HEK293 (cell line): ENCODE measurements around the gene HHIP.

Experiments used
- CTCF ChIA-PET: fragments of 350-600 bp; formaldehyde crosslinking; extraction: SDS; loops from one replicate; lab custom pipeline; 2021; ENCODE audit warnings: antibody characterized with exemption; lab: Yijun Ruan, JAX
- POLR2A ChIA-PET: fragments of 300-600 bp; formaldehyde crosslinking; extraction: SDS; loops from one replicate; lab custom pipeline; 2020; ENCODE audit warnings: antibody characterized with exemption, inconsistent platforms; lab: Yijun Ruan, JAX
- H3K27ac ChIP-seq: fragments of 200-500 bp; sonication (Bioruptor generic); 2 replicates; pipeline ENCODE4 v1.5.1; 2014; ENCODE audit warnings: low read depth, low read length, control low read depth, inconsistent platforms; ENCODE audit errors: extremely low read depth
- H3K36me3 ChIP-seq, 2 experiments: fragments of 200-500 bp in 1 of 2; sonication (Bioruptor generic) in 1 of 2; 1 replicate in 1 of 2; 2 replicates in 1 of 2; pipeline ENCODE4 v1.5.1; 2014 to 2017; ENCODE audit warnings: inconsistent platforms in 2 of 2, low read length in 2 of 2; ENCODE audit not compliant: control insufficient read depth in 2 of 2, insufficient read depth in 1 of 2
- H3K4me1 ChIP-seq: fragments of 200-500 bp; sonication (Bioruptor generic); 2 replicates; pipeline ENCODE4 v1.5.1; 2014; ENCODE audit warnings: mild to moderate bottlenecking, low read length, inconsistent platforms; ENCODE audit not compliant: control insufficient read depth, insufficient read depth
- H3K4me3 ChIP-seq: 2 replicates; pipeline ENCODE4 v1.5.1; 2011; ENCODE audit warnings: low read depth, mild to moderate bottlenecking, control low read depth, low read length, moderate library complexity
- H3K9me3 ChIP-seq: fragments of 200-500 bp; sonication (Bioruptor generic); 2 replicates; pipeline ENCODE4 v1.5.1; 2014; ENCODE audit warnings: low read depth, low read length, inconsistent platforms; ENCODE audit not compliant: control insufficient read depth, insufficient read depth
- BCL11B ChIP-seq: fragments of 450-650 bp; formaldehyde crosslinking; IDR thresholded peaks from 2 replicates; pipeline ENCODE4 v1.5.1; 2016; ENCODE audit warnings: low read depth, missing biosample characterization, missing genetic modification characterization
- GLI4 ChIP-seq: fragments of 450-650 bp; formaldehyde crosslinking; IDR thresholded peaks from 2 replicates; pipeline ENCODE4 v1.5.1; 2016; ENCODE audit warnings: missing biosample characterization, missing genetic modification characterization
- HOXC10 ChIP-seq: sonication (generic); formaldehyde crosslinking; IDR thresholded peaks from 2 replicates; pipeline ENCODE4 v1.8.1; 2023; ENCODE audit warnings: mild to moderate bottlenecking, missing genetic modification reagents
- KLF7 ChIP-seq: fragments of 450-650 bp; formaldehyde crosslinking; IDR thresholded peaks from 2 replicates; pipeline ENCODE4 v1.5.1; 2016; ENCODE audit warnings: missing biosample characterization, missing genetic modification characterization, borderline replicate concordance
- MZF1 ChIP-seq: fragments of 450-650 bp; formaldehyde crosslinking; IDR thresholded peaks from 2 replicates; pipeline ENCODE4 v1.5.1; 2017; ENCODE audit warnings: missing biosample characterization, missing genetic modification characterization, borderline replicate concordance
- TCF7L2 ChIP-seq: IDR thresholded peaks from 2 replicates; pipeline ENCODE4 v1.6.1; 2011; ENCODE audit warnings: low read depth, mild to moderate bottlenecking, inconsistent platforms, low read length, moderate library complexity, borderline replicate concordance
- ZBTB17 ChIP-seq: fragments of 450-650 bp; formaldehyde crosslinking; IDR thresholded peaks from 2 replicates; pipeline ENCODE4 v1.5.1; 2016; ENCODE audit warnings: missing biosample characterization, missing genetic modification characterization
- ZBTB20 ChIP-seq: fragments of 450-650 bp; formaldehyde crosslinking; IDR thresholded peaks from 2 replicates; pipeline ENCODE4 v1.5.1; 2016; ENCODE audit warnings: missing biosample characterization, missing genetic modification characterization
- ZBTB8A ChIP-seq: fragments of 450-650 bp; formaldehyde crosslinking; IDR thresholded peaks from 2 replicates; pipeline ENCODE4 v1.5.1; 2016; ENCODE audit warnings: missing biosample characterization, missing genetic modification characterization
- ZIC2 ChIP-seq: fragments of 450-650 bp; formaldehyde crosslinking; IDR thresholded peaks from 2 replicates; pipeline ENCODE4 v1.5.1; 2016; ENCODE audit warnings: missing biosample characterization, missing genetic modification characterization
- ZNF10 ChIP-seq: fragments of 450-650 bp; formaldehyde crosslinking; IDR thresholded peaks from 2 replicates; pipeline ENCODE4 v1.5.1; 2017; ENCODE audit warnings: missing biosample characterization, missing genetic modification characterization
- ZNF155 ChIP-seq: fragments of 450-650 bp; formaldehyde crosslinking; IDR thresholded peaks from 2 replicates; pipeline ENCODE4 v1.5.1; 2016; ENCODE audit warnings: missing biosample characterization, missing genetic modification characterization
- ZNF23 ChIP-seq: fragments of 450-650 bp; formaldehyde crosslinking; IDR thresholded peaks from 2 replicates; pipeline ENCODE4 v1.5.1; 2016; ENCODE audit warnings: missing biosample characterization, missing genetic modification characterization, borderline replicate concordance
- ZNF335 ChIP-seq: fragments of 450-650 bp; formaldehyde crosslinking; conservative IDR thresholded peaks from 2 replicates; pipeline ENCODE4 v1.5.1; 2016; ENCODE audit warnings: missing biosample characterization, missing genetic modification characterization
- ZNF341 ChIP-seq: fragments of 450-650 bp; formaldehyde crosslinking; IDR thresholded peaks from 2 replicates; pipeline ENCODE4; 2016; ENCODE audit warnings: low read depth, missing biosample characterization, missing genetic modification characterization
- ZNF354C ChIP-seq: fragments of 450-650 bp; formaldehyde crosslinking; IDR thresholded peaks from 2 replicates; pipeline ENCODE4 v1.5.1; 2016; ENCODE audit warnings: missing biosample characterization, missing genetic modification characterization, low read depth, borderline replicate concordance
- ZNF391 ChIP-seq: fragments of 450-650 bp; formaldehyde crosslinking; IDR thresholded peaks from 2 replicates; pipeline ENCODE4 v1.5.1; 2016; ENCODE audit warnings: low read depth, missing biosample characterization, missing genetic modification characterization, borderline replicate concordance
- ZNF394 ChIP-seq: fragments of 450-650 bp; formaldehyde crosslinking; IDR thresholded peaks from 2 replicates; pipeline ENCODE4 v1.5.1; 2016; ENCODE audit warnings: missing biosample characterization, missing genetic modification characterization, mild to moderate bottlenecking, moderate library complexity, borderline replicate concordance
- ZNF416 ChIP-seq: fragments of 450-650 bp; formaldehyde crosslinking; IDR thresholded peaks from 2 replicates; pipeline ENCODE4 v1.5.1; 2016; ENCODE audit warnings: missing biosample characterization, missing genetic modification characterization
- ZNF530 ChIP-seq: fragments of 450-650 bp; formaldehyde crosslinking; IDR thresholded peaks from 2 replicates; pipeline ENCODE4 v1.5.1; 2016; ENCODE audit warnings: low read depth, missing biosample characterization, missing genetic modification characterization
- ZNF561 ChIP-seq: fragments of 450-650 bp; IDR thresholded peaks from 2 replicates; pipeline ENCODE4 v1.5.1; 2018; ENCODE audit warnings: missing biosample characterization, missing genetic modification characterization, borderline replicate concordance
- ZNF658 ChIP-seq: fragments of 450-650 bp; formaldehyde crosslinking; IDR thresholded peaks from 2 replicates; pipeline ENCODE4; 2016; ENCODE audit warnings: missing biosample characterization, missing genetic modification characterization
- ZNF837 ChIP-seq: fragments of 450-650 bp; formaldehyde crosslinking; IDR thresholded peaks from 2 replicates; pipeline ENCODE4 v1.5.1; 2016; ENCODE audit warnings: missing biosample characterization, missing genetic modification characterization
- ZSCAN30 ChIP-seq: fragments of 450-650 bp; IDR thresholded peaks from 2 replicates; pipeline ENCODE4 v1.5.1; 2018; ENCODE audit warnings: missing biosample characterization, mild to moderate bottlenecking, missing genetic modification characterization, moderate library complexity
- TF ChIP-seq, protein P1 (sequence below): fragments of 450-650 bp; formaldehyde crosslinking; IDR thresholded peaks from 2 replicates; pipeline ENCODE4 v1.5.1; 2017; ENCODE audit warnings: missing biosample characterization, mild to moderate bottlenecking, missing genetic modification characterization, moderate library complexity
- TF ChIP-seq, protein P2 (sequence below): fragments of 450-650 bp; formaldehyde crosslinking; IDR thresholded peaks from 2 replicates; pipeline ENCODE4 v1.5.1; 2017; ENCODE audit warnings: missing biosample characterization, missing genetic modification characterization
- TF ChIP-seq, protein P3 (sequence below): fragments of 450-650 bp; formaldehyde crosslinking; IDR thresholded peaks from 2 replicates; pipeline ENCODE4 v1.5.1; 2016; ENCODE audit warnings: missing biosample characterization, missing genetic modification characterization
- TF ChIP-seq, protein P4 (sequence below): fragments of 450-650 bp; formaldehyde crosslinking; IDR thresholded peaks from 2 replicates; pipeline ENCODE4 v1.5.1; 2016; ENCODE audit warnings: missing biosample characterization, missing genetic modification characterization
- TF ChIP-seq, protein P5 (sequence below): fragments of 450-650 bp; formaldehyde crosslinking; IDR thresholded peaks from 2 replicates; pipeline ENCODE4 v1.5.1; 2016; ENCODE audit warnings: missing biosample characterization, missing genetic modification characterization

The HHIP gene

DNA sequence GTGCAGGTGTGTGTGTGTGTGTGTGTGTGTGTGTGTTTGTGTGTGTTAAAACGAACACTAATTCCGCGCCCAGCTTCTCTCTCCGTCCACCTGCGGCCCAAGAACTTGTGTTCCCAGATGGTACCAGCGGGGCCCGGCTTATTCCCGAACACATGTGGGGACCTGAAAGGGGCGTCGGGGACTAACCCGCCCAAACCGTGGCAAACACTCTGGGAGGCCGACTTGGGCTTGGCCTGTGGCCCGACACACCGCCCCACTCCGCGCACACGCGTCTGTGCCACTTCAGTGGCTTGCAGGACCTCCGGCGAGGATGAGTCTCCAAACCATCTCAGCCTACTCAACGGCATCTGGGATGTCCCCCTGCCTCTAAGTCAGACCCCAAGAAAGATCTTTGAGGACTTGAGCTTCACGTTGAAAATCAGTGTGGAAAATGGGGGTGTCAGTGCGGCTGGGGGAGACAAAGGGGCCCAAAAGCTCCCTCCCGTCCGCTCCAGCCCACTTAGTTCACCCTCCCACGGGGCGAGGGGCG lies 790 bp upstream of the HHIP start:
- H3K4me3 ChIP-seq, result peak overlapping the region; percentile 59
- POLR2A ChIA-PET, result no interaction called here
- no peaks in the 10 kb centered on the region for H3K36me3 ChIP-seq
- TF ChIP-seq, protein P1, sequence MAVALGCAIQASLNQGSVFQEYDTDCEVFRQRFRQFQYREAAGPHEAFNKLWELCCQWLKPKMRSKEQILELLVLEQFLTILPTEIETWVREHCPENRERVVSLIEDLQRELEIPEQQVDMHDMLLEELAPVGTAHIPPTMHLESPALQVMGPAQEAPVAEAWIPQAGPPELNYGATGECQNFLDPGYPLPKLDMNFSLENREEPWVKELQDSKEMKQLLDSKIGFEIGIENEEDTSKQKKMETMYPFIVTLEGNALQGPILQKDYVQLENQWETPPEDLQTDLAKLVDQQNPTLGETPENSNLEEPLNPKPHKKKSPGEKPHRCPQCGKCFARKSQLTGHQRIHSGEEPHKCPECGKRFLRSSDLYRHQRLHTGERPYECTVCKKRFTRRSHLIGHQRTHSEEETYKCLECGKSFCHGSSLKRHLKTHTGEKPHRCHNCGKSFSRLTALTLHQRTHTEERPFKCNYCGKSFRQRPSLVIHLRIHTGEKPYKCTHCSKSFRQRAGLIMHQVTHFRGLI (tag by site-specific recombination), result no peak
- no peak for TF ChIP-seq ZNF416 (tag by site-specific recombination)
- no peak for TF ChIP-seq ZNF155 (tag by site-specific recombination)
- no peak for TF ChIP-seq ZNF354C (tag by site-specific recombination)
- no peak for TF ChIP-seq BCL11B
- TF ChIP-seq, protein P2, sequence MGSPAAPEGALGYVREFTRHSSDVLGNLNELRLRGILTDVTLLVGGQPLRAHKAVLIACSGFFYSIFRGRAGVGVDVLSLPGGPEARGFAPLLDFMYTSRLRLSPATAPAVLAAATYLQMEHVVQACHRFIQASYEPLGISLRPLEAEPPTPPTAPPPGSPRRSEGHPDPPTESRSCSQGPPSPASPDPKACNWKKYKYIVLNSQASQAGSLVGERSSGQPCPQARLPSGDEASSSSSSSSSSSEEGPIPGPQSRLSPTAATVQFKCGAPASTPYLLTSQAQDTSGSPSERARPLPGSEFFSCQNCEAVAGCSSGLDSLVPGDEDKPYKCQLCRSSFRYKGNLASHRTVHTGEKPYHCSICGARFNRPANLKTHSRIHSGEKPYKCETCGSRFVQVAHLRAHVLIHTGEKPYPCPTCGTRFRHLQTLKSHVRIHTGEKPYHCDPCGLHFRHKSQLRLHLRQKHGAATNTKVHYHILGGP, result no peak
- TF ChIP-seq ZNF391 (tag by site-specific recombination), result no peak
- TF ChIP-seq TCF7L2, result no peak
- TF ChIP-seq HOXC10 (CRISPR knock-in tag), result no peak
- TF ChIP-seq ZNF658 (tag by site-specific recombination), result no peak
- TF ChIP-seq ZSCAN30 (tag by site-specific recombination), result no peak
- no peak for TF ChIP-seq KLF7 (tag by site-specific recombination)
- TF ChIP-seq MZF1 (tag by site-specific recombination), result no peak
- H3K27ac ChIP-seq, result no peak overlapping the region
- CTCF ChIA-PET, result no interaction called here
- H3K4me1 ChIP-seq, result no peaks in the 10 kb centered on the region; the same call in 1 of the 2 replicates
- H3K9me3 ChIP-seq, result no peaks in the 10 kb centered on the region

DNA sequence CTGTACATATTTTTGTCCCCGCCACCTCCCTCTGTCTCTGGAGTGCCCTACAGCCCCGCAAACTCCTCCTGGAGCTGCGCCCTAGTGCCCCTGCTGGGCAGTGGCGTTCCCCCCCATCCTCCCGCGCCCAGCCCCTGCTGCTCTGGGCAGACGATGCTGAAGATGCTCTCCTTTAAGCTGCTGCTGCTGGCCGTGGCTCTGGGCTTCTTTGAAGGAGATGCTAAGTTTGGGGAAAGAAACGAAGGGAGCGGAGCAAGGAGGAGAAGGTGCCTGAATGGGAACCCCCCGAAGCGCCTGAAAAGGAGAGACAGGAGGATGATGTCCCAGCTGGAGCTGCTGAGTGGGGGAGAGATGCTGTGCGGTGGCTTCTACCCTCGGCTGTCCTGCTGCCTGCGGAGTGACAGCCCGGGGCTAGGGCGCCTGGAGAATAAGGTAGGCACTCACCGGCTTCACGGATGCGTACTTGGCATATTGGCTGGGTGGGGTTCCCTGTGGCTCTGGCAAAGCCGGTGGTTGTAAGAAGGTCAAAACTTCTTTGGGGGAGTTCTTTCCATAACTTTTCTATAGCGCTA lies 653 bp downstream of the HHIP start:
- Histone ChIP-seq H3K36me3 (no peaks in the 10 kb centered on the region), H3K4me1 (no peaks in the 10 kb centered on the region; the same call in 1 of the 2 replicates), H3K4me3 (peak overlapping the region; percentile 59), H3K9me3 (no peaks in the 10 kb centered on the region), H3K27ac (peak overlapping the region; percentile 22; the same call in 1 of the 2 replicates)
- ChIA-PET CTCF (no interaction called here), POLR2A (no interaction called here)
- TF ChIP-seq ZIC2 (peak; percentile 65), ZNF561 (tag by site-specific recombination) (no peak), ZNF394 (tag by site-specific recombination) (no peak), ZNF530 (tag by site-specific recombination) (no peak), ZBTB8A (peak; percentile 66), ZNF335 (tag by site-specific recombination) (peak; percentile 52; the same call in 1 of the 2 replicates), ZNF10 (tag by site-specific recombination) (no peak), ZBTB20 (0 out of 2 replicates have a peak, but pooled peaks have one; percentile 7), ZBTB17 (peak; percentile 69), ZNF23 (tag by site-specific recombination) (no peak), HOXC10 (CRISPR knock-in tag) (no peak), ZNF837 (no peak), ZNF341 (tag by site-specific recombination) (peak; percentile 30; the same call in 1 of the 2 replicates), GLI4 (tag by site-specific recombination) (no peak)
- TF ChIP-seq, protein P3, sequence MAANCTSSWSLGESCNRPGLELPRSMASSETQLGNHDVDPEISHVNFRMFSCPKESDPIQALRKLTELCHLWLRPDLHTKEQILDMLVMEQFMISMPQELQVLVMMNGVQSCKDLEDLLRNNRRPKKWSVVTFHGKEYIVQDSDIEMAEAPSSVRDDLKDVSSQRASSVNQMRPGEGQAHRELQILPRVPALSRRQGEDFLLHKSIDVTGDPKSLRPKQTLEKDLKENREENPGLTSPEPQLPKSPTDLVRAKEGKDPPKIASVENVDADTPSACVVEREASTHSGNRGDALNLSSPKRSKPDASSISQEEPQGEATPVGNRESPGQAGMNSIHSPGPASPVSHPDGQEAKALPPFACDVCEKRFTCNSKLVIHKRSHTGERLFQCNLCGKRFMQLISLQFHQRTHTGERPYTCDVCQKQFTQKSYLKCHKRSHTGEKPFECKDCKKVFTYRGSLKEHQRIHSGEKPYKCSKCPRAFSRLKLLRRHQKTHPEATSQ (tag by site-specific recombination), result no peak
- TF ChIP-seq, protein P4, sequence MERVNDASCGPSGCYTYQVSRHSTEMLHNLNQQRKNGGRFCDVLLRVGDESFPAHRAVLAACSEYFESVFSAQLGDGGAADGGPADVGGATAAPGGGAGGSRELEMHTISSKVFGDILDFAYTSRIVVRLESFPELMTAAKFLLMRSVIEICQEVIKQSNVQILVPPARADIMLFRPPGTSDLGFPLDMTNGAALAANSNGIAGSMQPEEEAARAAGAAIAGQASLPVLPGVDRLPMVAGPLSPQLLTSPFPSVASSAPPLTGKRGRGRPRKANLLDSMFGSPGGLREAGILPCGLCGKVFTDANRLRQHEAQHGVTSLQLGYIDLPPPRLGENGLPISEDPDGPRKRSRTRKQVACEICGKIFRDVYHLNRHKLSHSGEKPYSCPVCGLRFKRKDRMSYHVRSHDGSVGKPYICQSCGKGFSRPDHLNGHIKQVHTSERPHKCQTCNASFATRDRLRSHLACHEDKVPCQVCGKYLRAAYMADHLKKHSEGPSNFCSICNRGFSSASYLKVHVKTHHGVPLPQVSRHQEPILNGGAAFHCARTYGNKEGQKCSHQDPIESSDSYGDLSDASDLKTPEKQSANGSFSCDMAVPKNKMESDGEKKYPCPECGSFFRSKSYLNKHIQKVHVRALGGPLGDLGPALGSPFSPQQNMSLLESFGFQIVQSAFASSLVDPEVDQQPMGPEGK (tag by site-specific recombination), result peak; percentile 13; the same call in 1 of the 2 replicates
- TF ChIP-seq, protein P5, sequence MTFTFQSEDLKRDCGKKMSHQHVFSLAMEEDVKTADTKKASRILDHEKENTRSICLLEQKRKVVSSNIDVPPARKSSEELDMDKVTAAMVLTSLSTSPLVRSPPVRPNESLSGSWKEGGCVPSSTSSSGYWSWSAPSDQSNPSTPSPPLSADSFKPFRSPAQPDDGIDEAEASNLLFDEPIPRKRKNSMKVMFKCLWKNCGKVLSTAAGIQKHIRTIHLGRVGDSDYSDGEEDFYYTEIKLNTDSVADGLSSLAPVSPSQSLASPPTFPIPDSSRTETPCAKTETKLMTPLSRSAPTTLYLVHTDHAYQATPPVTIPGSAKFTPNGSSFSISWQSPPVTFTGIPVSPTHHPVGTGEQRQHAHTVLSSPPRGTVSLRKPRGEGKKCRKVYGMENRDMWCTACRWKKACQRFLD (tag by site-specific recombination), result no peak
